OCI-LY1 (cell line): ENCODE data around the gene CDCA3.
"Not testable (repeated sequence)": the region's sequence is repeated elsewhere in the genome, so short reads cannot be mapped to it uniquely, and the experiment has no call there.

Experiments
- H2AFZ ChIP-seq: fragments of 200-600 bp; sonication (generic), shearing (Covaris generic); 2 replicates; pipeline ENCODE4 v1.6.0; 2014; ENCODE audit warnings: antibody characterized with exemption, mild to moderate bottlenecking, low read length
- H3F3A ChIP-seq: fragments of 200-600 bp; sonication (generic), shearing (Covaris generic); 2 replicates; pipeline ENCODE4 v1.6.0; 2014; ENCODE audit warnings: mild to moderate bottlenecking, antibody characterized with exemption, low read length, moderate library complexity; ENCODE audit not compliant: insufficient read depth
- H3K27ac ChIP-seq: fragments of 200-600 bp; sonication (generic); 2 replicates; pipeline ENCODE4 v1.5.1; 2014; ENCODE audit warnings: low read length, mixed run types, mild to moderate bottlenecking, low read depth; ENCODE audit not compliant: poor library complexity, severe bottlenecking
- H3K27me3 ChIP-seq: fragments of 200-600 bp; sonication (generic); 2 replicates; pipeline ENCODE4 v1.6.0; 2014; ENCODE audit warnings: antibody characterized with exemption, mild to moderate bottlenecking, low read length, moderate library complexity; ENCODE audit not compliant: insufficient read depth
- H3K36me3 ChIP-seq: fragments of 200-600 bp; sonication (generic); 2 replicates; pipeline ENCODE4 v1.6.1; 2014; ENCODE audit warnings: mild to moderate bottlenecking, antibody characterized with exemption, low read length, moderate library complexity, mixed read lengths; ENCODE audit not compliant: insufficient read depth
- H3K4me1 ChIP-seq: fragments of 200-600 bp; sonication (generic); 2 replicates; pipeline ENCODE4 v1.5.1; 2014; ENCODE audit warnings: mild to moderate bottlenecking, low read length, moderate library complexity; ENCODE audit not compliant: insufficient read depth, severe bottlenecking
- H3K4me2 ChIP-seq: fragments of 200-600 bp; sonication (generic), shearing (Covaris generic); 2 replicates; pipeline ENCODE4 v1.6.1; 2014; ENCODE audit warnings: low read length
- H3K4me3 ChIP-seq: fragments of 200-600 bp; sonication (generic); 2 replicates; pipeline ENCODE4 v1.5.1; 2014; ENCODE audit warnings: low read length, low read depth, mild to moderate bottlenecking, mixed read lengths; ENCODE audit not compliant: poor library complexity, severe bottlenecking
- H3K79me2 ChIP-seq: fragments of 200-600 bp; shearing (Covaris generic); 2 replicates; pipeline ENCODE4 v1.6.1; 2016; ENCODE audit warnings: mixed run types, low read length, mixed read lengths; ENCODE audit not compliant: insufficient read depth
- H3K9ac ChIP-seq: fragments of 200-600 bp; sonication (generic), shearing (Covaris generic); 2 replicates; pipeline ENCODE4 v1.6.1; 2014; ENCODE audit warnings: mild to moderate bottlenecking, low read length, mixed read lengths
- H3K9me2 ChIP-seq: fragments of 200-600 bp; sonication (generic), shearing (Covaris generic); 2 replicates; pipeline ENCODE4 v1.6.1; 2014; ENCODE audit warnings: low read depth, mild to moderate bottlenecking, low read length, mixed read lengths
- H3K9me3 ChIP-seq: fragments of 200-600 bp; shearing (Covaris generic); 2 replicates; pipeline ENCODE4 v1.6.1; 2014; ENCODE audit warnings: low read length, mixed read lengths
- H4K20me1 ChIP-seq: fragments of 200-600 bp; sonication (generic), shearing (Covaris generic); 2 replicates; pipeline ENCODE4 v1.6.0; 2016; ENCODE audit warnings: mild to moderate bottlenecking, low read length; ENCODE audit not compliant: insufficient read depth
- EZH2 ChIP-seq: fragments of 200-600 bp; sonication (generic), shearing (Covaris generic); IDR thresholded peaks from 2 replicates; pipeline ENCODE4 v1.8.0; 2017; ENCODE audit warnings: borderline replicate concordance, mixed run types, mild to moderate bottlenecking, antibody characterized with exemption, low read length, moderate library complexity, mixed read lengths
- TF ChIP-seq, protein P1 (sequence below): fragments of 200-600 bp; sonication (generic), shearing (Covaris generic); IDR thresholded peaks from 2 replicates; pipeline ENCODE4 v1.5.1; 2017; ENCODE audit warnings: mild to moderate bottlenecking, antibody characterized with exemption, low read length, moderate library complexity, mixed read lengths

The CDCA3 gene

DNA sequence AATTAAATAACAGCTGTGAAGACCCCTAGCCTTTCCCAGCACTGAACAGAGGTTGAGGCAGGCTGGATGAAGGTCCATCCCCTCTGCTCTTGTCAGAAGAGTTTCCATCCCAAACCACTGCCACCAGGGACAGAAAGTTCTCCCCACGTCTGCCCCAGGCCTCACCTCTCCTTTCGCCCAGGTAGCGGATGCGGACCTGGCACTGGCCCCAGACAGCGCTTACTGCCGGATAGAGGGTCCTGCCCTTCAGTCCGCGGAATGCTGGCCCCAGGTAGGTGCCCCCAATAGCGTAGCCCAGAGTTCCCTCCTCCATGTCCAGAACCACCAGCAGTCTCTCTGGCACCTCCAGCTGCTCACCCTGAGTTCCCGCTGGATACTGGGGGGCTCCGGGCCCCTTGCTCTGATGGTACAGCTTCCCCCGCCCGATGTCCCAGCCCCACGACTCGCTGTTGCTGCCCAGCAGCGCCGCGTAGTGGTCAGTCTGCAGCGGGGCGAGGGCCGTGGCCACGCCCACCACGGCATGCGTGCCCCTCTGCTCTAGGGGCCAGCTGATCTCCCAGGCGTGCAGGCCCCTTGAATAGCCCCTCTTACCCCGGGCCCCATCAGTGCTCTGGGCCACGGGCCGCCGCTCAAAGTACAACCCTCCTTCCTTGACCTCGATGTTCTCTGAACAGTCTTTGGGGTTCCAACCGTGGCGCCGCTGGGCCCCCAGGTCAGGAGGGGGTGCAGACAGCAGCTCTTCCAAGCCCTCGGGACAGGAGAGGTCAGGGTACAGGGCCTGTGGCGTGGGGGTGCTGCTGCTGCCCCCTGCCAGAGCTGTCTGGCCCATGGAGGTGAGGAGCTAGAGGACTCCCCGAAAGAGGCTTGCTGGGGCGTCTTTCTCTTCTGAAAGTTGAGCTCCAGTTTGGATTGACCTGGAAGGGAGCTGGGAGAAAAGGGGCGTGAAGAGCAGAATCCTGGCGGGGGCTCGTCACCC lies 21.3 kb upstream of the CDCA3 start:
- Histone ChIP-seq H4K20me1 (peaks cover 3% of the 10 kb centered on the region; the same call in 1 of the 2 replicates), H3K9ac (peak overlapping the region; percentile 88), H3K27ac (peak overlapping the region; percentile 78), H3K9me2 (no peaks in the 10 kb centered on the region), H3K36me3 (peaks cover 73% of the 10 kb centered on the region), H3K4me1 (peaks cover 52% of the 10 kb centered on the region), H2AFZ (no peak overlapping the region), H3F3A (peaks cover 10% of the 10 kb centered on the region; the same call in 1 of the 2 replicates), H3K9me3 (no peaks in the 10 kb centered on the region), H3K79me2 (peaks cover 8% of the 10 kb centered on the region), H3K4me2 (peak overlapping the region; percentile 93), H3K27me3 (no peaks in the 10 kb centered on the region), H3K4me3 (peak overlapping the region; percentile 83)
- TF ChIP-seq, protein P1, sequence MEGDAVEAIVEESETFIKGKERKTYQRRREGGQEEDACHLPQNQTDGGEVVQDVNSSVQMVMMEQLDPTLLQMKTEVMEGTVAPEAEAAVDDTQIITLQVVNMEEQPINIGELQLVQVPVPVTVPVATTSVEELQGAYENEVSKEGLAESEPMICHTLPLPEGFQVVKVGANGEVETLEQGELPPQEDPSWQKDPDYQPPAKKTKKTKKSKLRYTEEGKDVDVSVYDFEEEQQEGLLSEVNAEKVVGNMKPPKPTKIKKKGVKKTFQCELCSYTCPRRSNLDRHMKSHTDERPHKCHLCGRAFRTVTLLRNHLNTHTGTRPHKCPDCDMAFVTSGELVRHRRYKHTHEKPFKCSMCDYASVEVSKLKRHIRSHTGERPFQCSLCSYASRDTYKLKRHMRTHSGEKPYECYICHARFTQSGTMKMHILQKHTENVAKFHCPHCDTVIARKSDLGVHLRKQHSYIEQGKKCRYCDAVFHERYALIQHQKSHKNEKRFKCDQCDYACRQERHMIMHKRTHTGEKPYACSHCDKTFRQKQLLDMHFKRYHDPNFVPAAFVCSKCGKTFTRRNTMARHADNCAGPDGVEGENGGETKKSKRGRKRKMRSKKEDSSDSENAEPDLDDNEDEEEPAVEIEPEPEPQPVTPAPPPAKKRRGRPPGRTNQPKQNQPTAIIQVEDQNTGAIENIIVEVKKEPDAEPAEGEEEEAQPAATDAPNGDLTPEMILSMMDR = peak; percentile 86
- TF ChIP-seq EZH2 = no peak

DNA sequence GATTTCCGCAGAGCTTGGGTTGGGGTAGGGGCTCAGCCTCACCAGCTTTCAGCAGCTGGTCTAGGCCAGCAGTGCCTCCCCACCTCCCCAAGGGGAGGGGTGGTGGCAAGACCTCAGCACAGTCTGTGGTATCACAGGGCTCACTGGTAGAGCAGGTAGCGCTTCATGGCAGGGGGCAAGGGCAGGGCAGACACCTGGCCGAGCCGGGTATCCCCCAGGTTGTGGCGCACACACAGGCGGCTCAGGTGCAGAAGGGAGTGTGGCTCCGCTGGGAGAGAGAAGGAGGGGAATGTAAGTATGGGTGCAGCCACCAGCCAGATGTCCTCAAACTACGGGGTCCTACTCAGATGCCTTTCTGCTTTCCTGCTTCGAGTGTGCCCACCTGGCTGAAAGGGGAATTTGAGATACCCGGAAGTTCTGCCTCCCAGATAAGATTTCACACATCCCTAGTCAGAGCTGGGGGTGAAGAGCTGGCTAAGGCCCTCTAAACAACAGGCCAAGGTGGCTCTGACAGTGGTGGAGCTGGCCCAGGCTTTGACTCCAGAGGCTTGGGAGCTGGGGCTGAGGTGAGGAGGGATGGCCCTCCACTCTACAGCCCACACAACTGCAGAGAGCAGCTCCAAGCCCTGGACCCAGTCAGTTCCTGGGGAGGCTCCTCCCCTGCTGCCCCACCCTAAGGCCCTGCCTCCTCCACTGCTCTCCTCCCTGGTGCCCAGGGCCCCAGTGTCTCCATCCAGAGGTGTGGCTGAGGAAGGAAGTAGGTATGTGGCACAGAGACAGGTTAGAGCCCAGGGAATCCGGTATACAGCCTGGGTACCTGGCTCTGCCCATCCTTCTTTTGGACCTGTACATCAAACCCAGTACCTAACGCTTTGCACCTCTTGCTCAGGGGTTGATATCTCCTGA lies 20.2 kb upstream of the CDCA3 start:
- TF ChIP-seq EZH2 = no peak
- TF ChIP-seq, protein P1 = no peak
- Histone ChIP-seq H3K4me2 (peak overlapping the region; percentile 93), H3K27ac (peak overlapping the region; percentile 78), H3K27me3 (no peaks in the 10 kb centered on the region), H3K9me3 (no peaks in the 10 kb centered on the region), H3K9me2 (no peaks in the 10 kb centered on the region), H4K20me1 (peaks cover 3% of the 10 kb centered on the region; the same call in 1 of the 2 replicates), H3K4me1 (peaks cover 60% of the 10 kb centered on the region), H3K79me2 (peaks cover 8% of the 10 kb centered on the region), H3K9ac (peak overlapping the region; percentile 49; the same call in 1 of the 2 replicates), H3K36me3 (peaks cover 63% of the 10 kb centered on the region), H3K4me3 (peak overlapping the region; percentile 83), H2AFZ (no peak overlapping the region), H3F3A (peaks cover 13% of the 10 kb centered on the region)

DNA sequence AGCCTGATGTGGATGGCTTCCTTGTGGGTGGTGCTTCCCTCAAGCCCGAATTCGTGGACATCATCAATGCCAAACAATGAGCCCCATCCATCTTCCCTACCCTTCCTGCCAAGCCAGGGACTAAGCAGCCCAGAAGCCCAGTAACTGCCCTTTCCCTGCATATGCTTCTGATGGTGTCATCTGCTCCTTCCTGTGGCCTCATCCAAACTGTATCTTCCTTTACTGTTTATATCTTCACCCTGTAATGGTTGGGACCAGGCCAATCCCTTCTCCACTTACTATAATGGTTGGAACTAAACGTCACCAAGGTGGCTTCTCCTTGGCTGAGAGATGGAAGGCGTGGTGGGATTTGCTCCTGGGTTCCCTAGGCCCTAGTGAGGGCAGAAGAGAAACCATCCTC lies 19.2 kb upstream of the CDCA3 start:
- H2AFZ ChIP-seq, H3K9me3 ChIP-seq, H3K79me2 ChIP-seq, H3K9me2 ChIP-seq, H3K4me3 ChIP-seq, H3K9ac ChIP-seq, H4K20me1 ChIP-seq, H3K27me3 ChIP-seq: not testable (repeated sequence)
- peak overlapping the region; percentile 99; the same call in 1 of the 2 replicates for H3K4me2 ChIP-seq
- H3K4me1 ChIP-seq = peaks cover 61% of the 10 kb centered on the region
- H3F3A ChIP-seq = peaks cover 13% of the 10 kb centered on the region
- peak overlapping the region; percentile 78 for H3K27ac ChIP-seq
- H3K36me3 ChIP-seq = peaks cover 64% of the 10 kb centered on the region
